ENCODE results near the gene SLC6A19. TPM values are rescaled to one million over a fixed set of nuclear protein-coding genes. Genes with fewer than 3 reads are reported as not detected.

Gene SLC6A19
- total RNA-seq, 1 experiment from 2014 or later: 0.29 TPM

DNA sequence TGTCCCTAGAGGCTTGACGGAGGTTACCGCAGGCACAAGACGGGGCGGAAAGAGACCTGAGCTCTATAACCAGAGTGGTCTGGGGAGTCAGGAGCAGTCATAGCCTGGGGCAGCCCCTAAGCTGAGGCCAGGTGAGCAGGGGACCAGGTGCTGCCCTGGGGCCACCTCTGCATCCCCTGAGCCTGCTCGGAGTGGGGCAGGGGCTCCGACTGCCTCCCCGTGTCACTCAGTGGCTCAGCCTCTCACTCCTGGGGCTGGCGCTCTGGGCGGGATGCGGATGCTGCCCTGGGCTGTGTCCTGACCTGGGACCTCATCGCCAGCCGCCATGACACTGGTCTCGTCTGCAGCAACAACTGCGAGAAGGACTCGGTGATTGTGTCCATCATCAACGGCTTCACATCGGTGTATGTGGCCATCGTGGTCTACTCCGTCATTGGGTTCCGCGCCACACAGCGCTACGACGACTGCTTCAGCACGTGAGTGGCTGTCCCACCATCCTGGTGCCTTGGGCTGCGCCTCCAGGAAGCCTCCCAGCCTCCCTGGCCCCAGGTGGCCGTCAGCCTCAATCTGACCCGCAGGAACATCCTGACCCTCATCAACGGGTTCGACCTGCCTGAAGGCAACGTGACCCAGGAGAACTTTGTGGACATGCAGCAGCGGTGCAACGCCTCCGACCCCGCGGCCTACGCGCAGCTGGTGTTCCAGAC is 15.0 kb downstream of the SLC6A19 start:
- Mint-ChIP-seq H3K4me3 (ENCODE audit: unreplicated experiment) (no peak overlapping the region), H3K4me1 (ENCODE audit: low read depth, unreplicated experiment) (no peaks in the 10 kb centered on the region), H3K9me3 (ENCODE audit: unreplicated experiment) (no peaks in the 10 kb centered on the region), H3K27me3 (ENCODE audit: insufficient read depth, unreplicated experiment) (no peaks in the 10 kb centered on the region), H3K36me3 (ENCODE audit: insufficient read depth, unreplicated experiment) (no peaks in the 10 kb centered on the region), H3K27ac (ENCODE audit: unreplicated experiment) (no peak overlapping the region)
- no TSS peak for BruUV-seq (replicated peaks)
- POLR2A ChIA-PET: no interaction called here
- no peaks in the 10 kb centered on the region for H3K36me3 ChIP-seq (ENCODE audit: control insufficient read depth, insufficient read depth, low read length)
- no peaks in the 10 kb centered on the region for H3K27me3 ChIP-seq (replicated peaks; ENCODE audit: control insufficient read depth, insufficient read depth, low read length)
- intact Hi-C loops (cut with micrococcal nuclease; ENCODE audit: unreplicated experiment): no loop called here
- TF ChIP-seq CTCF (IDR thresholded peaks at IDR 0.05; ENCODE audit: insufficient read depth in 1 of 2, low read depth in 1 of 2, low read length in 1 of 2, severe bottlenecking in 1 of 2, unreplicated experiment in 1 of 2): no peak
- no peaks in the 10 kb centered on the region for H3K4me1 ChIP-seq
- CTCF ChIA-PET: interaction anchor here (1.2 kb wide), 1 partner anchor 12 kb away, joined by 5 read pairs; no protein-coding TSS in a partner anchor
- no peaks in the 10 kb centered on the region for H3K9me3 ChIP-seq
- no peak for DNase-seq
- no peak overlapping the region for H3K4me3 ChIP-seq (ENCODE audit: low read depth, low read length)

- no peaks in the 10 kb centered on the region for H3K4me1 Mint-ChIP-seq (ENCODE audit: low read depth, unreplicated experiment)
- no peaks in the 10 kb centered on the region for H3K36me3 Mint-ChIP-seq (ENCODE audit: insufficient read depth, unreplicated experiment)
- no peaks in the 10 kb centered on the region for H3K27me3 Mint-ChIP-seq (ENCODE audit: insufficient read depth, unreplicated experiment)
- intact Hi-C loops (cut with micrococcal nuclease; ENCODE audit: unreplicated experiment): no loop called here
- Histone ChIP-seq H3K36me3 (ENCODE audit: control insufficient read depth, insufficient read depth, low read length) (no peaks in the 10 kb centered on the region), H3K4me1 (no peaks in the 10 kb centered on the region), H3K4me3 (ENCODE audit: low read depth, low read length) (no peak overlapping the region), H3K27me3 (replicated peaks; ENCODE audit: control insufficient read depth, insufficient read depth, low read length) (no peaks in the 10 kb centered on the region), H3K9me3 (no peaks in the 10 kb centered on the region)
- POLR2A ChIA-PET: no interaction called here
- TF ChIP-seq CTCF (IDR thresholded peaks at IDR 0.05; ENCODE audit: insufficient read depth in 1 of 2, low read depth in 1 of 2, low read length in 1 of 2, severe bottlenecking in 1 of 2, unreplicated experiment in 1 of 2): no peak
- no peak overlapping the region for H3K27ac Mint-ChIP-seq (ENCODE audit: unreplicated experiment)
- H3K9me3 Mint-ChIP-seq (ENCODE audit: unreplicated experiment): no peaks in the 10 kb centered on the region
- no peak for DNase-seq
- CTCF ChIA-PET: interaction anchor here (0.6 kb wide), 1 partner anchor 127 kb away, joined by 3 read pairs; no protein-coding TSS in a partner anchor
- BruUV-seq (replicated peaks): no TSS peak
- H3K4me3 Mint-ChIP-seq (ENCODE audit: unreplicated experiment): no peak overlapping the region
Observed at GRCh38 chr5:1216918-1217295, 15.5 kb downstream of the SLC6A19 start.

- ChIA-PET POLR2A (no interaction called here), CTCF (no interaction called here)
- Mint-ChIP-seq H3K27ac (ENCODE audit: unreplicated experiment) (no peak overlapping the region), H3K27me3 (ENCODE audit: insufficient read depth, unreplicated experiment) (no peaks in the 10 kb centered on the region), H3K36me3 (ENCODE audit: insufficient read depth, unreplicated experiment) (no peaks in the 10 kb centered on the region), H3K9me3 (ENCODE audit: unreplicated experiment) (no peaks in the 10 kb centered on the region), H3K4me3 (ENCODE audit: unreplicated experiment) (no peak overlapping the region), H3K4me1 (ENCODE audit: low read depth, unreplicated experiment) (no peaks in the 10 kb centered on the region)
- Histone ChIP-seq H3K4me1 (no peaks in the 10 kb centered on the region), H3K4me3 (ENCODE audit: low read depth, low read length) (no peak overlapping the region), H3K36me3 (ENCODE audit: control insufficient read depth, insufficient read depth, low read length) (no peaks in the 10 kb centered on the region), H3K27me3 (replicated peaks; ENCODE audit: control insufficient read depth, insufficient read depth, low read length) (no peaks in the 10 kb centered on the region), H3K9me3 (no peaks in the 10 kb centered on the region)
- intact Hi-C loops (cut with micrococcal nuclease; ENCODE audit: unreplicated experiment): no loop called here
- no peak for TF ChIP-seq CTCF (IDR thresholded peaks at IDR 0.05; ENCODE audit: insufficient read depth in 1 of 2, low read depth in 1 of 2, low read length in 1 of 2, severe bottlenecking in 1 of 2, unreplicated experiment in 1 of 2)
- no TSS peak for BruUV-seq (replicated peaks)
- DNase-seq: no peak
Observed at GRCh38 chr5:1217596-1218206, 16.3 kb downstream of the SLC6A19 start.

Data from Caco-2 (cell line).